Keratinocyte (primary cell): Measurements from ENCODE around the gene ABAT. TPM values are rescaled to one million over a fixed set of nuclear protein-coding genes. Genes with fewer than 3 reads are reported as not detected.

ENCODE experiments used
- DNase-seq: peaks from one replicate; pipeline ENCODE4 v3.0.0-alpha.2; 2011; ENCODE audit warnings: low read depth, missing footprints, low spot score
- FAIRE-seq: peaks from 2 replicates; lab custom pipeline; 2011; peaks lifted over from hg19 to GRCh38; lab: Jason Lieb, UNC
- H2AFZ ChIP-seq: 2 replicates; pipeline ENCODE4 v1.6.0; 2012; ENCODE audit warnings: low read length, control low read depth, inconsistent platforms; ENCODE audit not compliant: control insufficient read depth
- H3K27ac ChIP-seq: 2 replicates; pipeline ENCODE4 v1.5.1; 2011; ENCODE audit warnings: low read length; ENCODE audit not compliant: control insufficient read depth, insufficient read depth
- H3K27me3 ChIP-seq: 3 replicates; pipeline ENCODE4 v1.6.0; 2011; ENCODE audit warnings: low read length; ENCODE audit not compliant: control insufficient read depth, insufficient read depth; ENCODE audit errors: extremely low read depth
- H3K36me3 ChIP-seq, 2 experiments: 2 replicates in 1 of 2; 3 replicates in 1 of 2; pipeline ENCODE4 v1.5.1; 2011; ENCODE audit warnings: low read length in 2 of 2, mild to moderate bottlenecking in 1 of 2; ENCODE audit not compliant: control insufficient read depth in 2 of 2, insufficient read depth in 2 of 2; ENCODE audit errors: extremely low read depth in 1 of 2
- H3K4me1 ChIP-seq: 3 replicates; pipeline ENCODE4 v1.5.1; 2011; ENCODE audit warnings: low read length; ENCODE audit not compliant: control insufficient read depth, insufficient read depth; ENCODE audit errors: extremely low read depth
- H3K4me2 ChIP-seq: 3 replicates; pipeline ENCODE4 v1.6.0; 2011; ENCODE audit warnings: low read depth, low read length; ENCODE audit not compliant: control insufficient read depth, insufficient read depth; ENCODE audit errors: extremely low read depth
- H3K4me3 ChIP-seq, 3 experiments: fragments of 200-600 bp in 1 of 3; sonication (generic) in 1 of 3; 2 replicates in 2 of 3; 3 replicates in 1 of 3; pipeline ENCODE4 v1.5.1; 2011 to 2016; ENCODE audit warnings: low read length in 3 of 3, mild to moderate bottlenecking in 3 of 3, control low read depth in 2 of 3, inconsistent platforms in 1 of 3, low read depth in 1 of 3, mixed read lengths in 1 of 3, mixed run types in 1 of 3, moderate library complexity in 1 of 3; ENCODE audit not compliant: control insufficient read depth in 2 of 3, insufficient read depth in 2 of 3; ENCODE audit errors: extremely low read depth in 1 of 3
- H3K79me2 ChIP-seq: 2 replicates; pipeline ENCODE4 v1.6.0; 2012; ENCODE audit warnings: low read length; ENCODE audit not compliant: control insufficient read depth, insufficient read depth
- H3K9ac ChIP-seq: 3 replicates; pipeline ENCODE4 v1.6.0; 2011; ENCODE audit warnings: low read length; ENCODE audit not compliant: control insufficient read depth, insufficient read depth; ENCODE audit errors: extremely low read depth
- H3K9me1 ChIP-seq: 3 replicates; pipeline ENCODE4 v1.6.0; 2011; ENCODE audit warnings: low read length; ENCODE audit not compliant: control insufficient read depth, insufficient read depth; ENCODE audit errors: extremely low read depth
- H3K9me3 ChIP-seq: 2 replicates; pipeline ENCODE4 v1.5.1; 2012; ENCODE audit warnings: low read depth, low read length; ENCODE audit not compliant: control insufficient read depth
- H4K20me1 ChIP-seq: 3 replicates; pipeline ENCODE4 v1.6.0; 2011; ENCODE audit warnings: low read length; ENCODE audit not compliant: control insufficient read depth, insufficient read depth; ENCODE audit errors: extremely low read depth
- EZH2 ChIP-seq: IDR thresholded peaks from one replicate; pipeline ENCODE4 v1.6.1; 2012; ENCODE audit warnings: inconsistent platforms, mild to moderate bottlenecking, low read length, moderate library complexity
- dilution Hi-C: fragments of 300-500 bp; cut with MboI; formaldehyde crosslinking; loops from one replicate; pipeline ENCODE4 v1.7.0; 2020; ENCODE audit warnings: low sequenced_read_pairs; ENCODE audit not compliant: extremely low pct_ligation_motif_present
- polyA plus RNA-seq, 5 experiments: library from polyadenylated mRNA; depleted of rRNA in 3 of 5; stranded (reverse) in 3 of 5; stranded (forward) in 1 of 5; unstranded in 1 of 5; fragments of >200 nt; gene quantifications; 1 replicate in 1 of 5; 2 replicates in 3 of 5; 3 replicates in 1 of 5; pipeline versions ENCODE4 v1.2.1 to v1.2.3, GENCODE V29; 2011 to 2012; ENCODE audit warnings: missing spikeins in 2 of 5, low read depth in 1 of 5, low replicate concordance in 1 of 5
- TF ChIP-seq, protein P1 (sequence below), 3 experiments: IDR thresholded peaks in 1 of 3; conservative IDR thresholded peaks in 1 of 3; optimal IDR thresholded peaks in 1 of 3; 2 replicates in 2 of 3; 3 replicates in 1 of 3; pipeline versions ENCODE3 to v1.5.1; 2011; ENCODE audit warnings: low read length in 3 of 3, mild to moderate bottlenecking in 3 of 3, moderate library complexity in 2 of 3, control low read depth in 1 of 3, inconsistent platforms in 1 of 3; ENCODE audit not compliant: insufficient read depth in 2 of 3; ENCODE audit errors: extremely low read depth in 1 of 3

Gene ABAT
- polyA plus RNA-seq, 1 donor (not counting 4 experiments of a cell fraction or from before 2014, with no cell fraction given), result 13.7 TPM

DNA sequence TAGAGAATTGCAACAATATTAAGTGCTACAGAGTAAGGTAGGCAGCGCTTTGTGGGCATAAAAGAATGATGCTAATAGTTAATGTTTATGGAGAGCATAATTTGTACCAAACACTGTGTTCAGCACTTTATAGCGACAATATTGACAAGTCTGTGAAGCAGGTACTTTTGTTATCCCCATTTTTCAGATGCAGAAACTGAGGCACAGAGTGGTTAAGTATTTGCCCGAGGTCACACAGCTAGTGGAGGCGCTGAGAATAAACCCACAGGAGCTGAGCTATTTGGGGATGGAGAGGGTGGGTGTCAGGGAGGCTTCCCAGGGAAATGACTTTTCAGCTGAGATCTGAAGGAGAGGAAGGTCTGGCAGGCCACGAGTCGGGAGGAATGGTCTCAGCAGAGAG is 83.6 kb downstream of the ABAT start:
- Histone ChIP-seq H2AFZ (no peak overlapping the region), H3K4me2 (no peak overlapping the region), H3K4me1 (no peaks in the 10 kb centered on the region), H3K36me3 (peaks cover 0 to 6% of the 10 kb centered on the region in 2 experiments), H3K27ac (no peak overlapping the region), H3K9me1 (no peaks in the 10 kb centered on the region), H4K20me1 (no peaks in the 10 kb centered on the region), H3K9ac (no peak overlapping the region), H3K9me3 (no peaks in the 10 kb centered on the region), H3K27me3 (no peaks in the 10 kb centered on the region), H3K79me2 (no peaks in the 10 kb centered on the region), H3K4me3 (no peak overlapping the region)
- dilution Hi-C loops, result no loop called here
- DNase-seq (no peak), FAIRE-seq (no peak)
- TF ChIP-seq EZH2, result no peak
- TF ChIP-seq, protein P1, sequence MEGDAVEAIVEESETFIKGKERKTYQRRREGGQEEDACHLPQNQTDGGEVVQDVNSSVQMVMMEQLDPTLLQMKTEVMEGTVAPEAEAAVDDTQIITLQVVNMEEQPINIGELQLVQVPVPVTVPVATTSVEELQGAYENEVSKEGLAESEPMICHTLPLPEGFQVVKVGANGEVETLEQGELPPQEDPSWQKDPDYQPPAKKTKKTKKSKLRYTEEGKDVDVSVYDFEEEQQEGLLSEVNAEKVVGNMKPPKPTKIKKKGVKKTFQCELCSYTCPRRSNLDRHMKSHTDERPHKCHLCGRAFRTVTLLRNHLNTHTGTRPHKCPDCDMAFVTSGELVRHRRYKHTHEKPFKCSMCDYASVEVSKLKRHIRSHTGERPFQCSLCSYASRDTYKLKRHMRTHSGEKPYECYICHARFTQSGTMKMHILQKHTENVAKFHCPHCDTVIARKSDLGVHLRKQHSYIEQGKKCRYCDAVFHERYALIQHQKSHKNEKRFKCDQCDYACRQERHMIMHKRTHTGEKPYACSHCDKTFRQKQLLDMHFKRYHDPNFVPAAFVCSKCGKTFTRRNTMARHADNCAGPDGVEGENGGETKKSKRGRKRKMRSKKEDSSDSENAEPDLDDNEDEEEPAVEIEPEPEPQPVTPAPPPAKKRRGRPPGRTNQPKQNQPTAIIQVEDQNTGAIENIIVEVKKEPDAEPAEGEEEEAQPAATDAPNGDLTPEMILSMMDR (optimal IDR thresholded peaks at IDR 0.05 in 1 of 3, IDR thresholded peaks at IDR 0.05 in 1 of 3, conservative IDR thresholded peaks at IDR 0.05 in 1 of 3; ENCODE audit: extremely low read depth in 1 of 3, insufficient read depth in 2 of 3, low read length in 3 of 3), result no peak

DNA sequence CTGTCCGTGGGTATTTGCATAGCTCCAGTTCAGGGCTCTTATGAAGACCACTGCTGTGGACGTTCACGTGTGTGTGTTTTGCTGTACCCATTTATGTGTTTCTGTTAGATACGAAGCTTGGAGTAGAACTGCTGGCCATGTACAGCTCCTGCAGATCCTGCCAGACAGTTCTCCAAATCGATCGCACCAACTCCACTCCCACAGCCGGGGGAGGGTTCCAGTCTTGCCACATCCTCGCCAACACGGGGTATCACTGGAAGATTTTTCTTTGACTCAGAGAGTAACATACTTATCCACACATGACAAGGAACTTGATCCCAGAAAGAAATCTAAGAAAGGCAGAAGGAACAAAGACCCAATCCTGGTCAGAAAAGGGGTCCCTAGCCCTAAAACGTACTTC is 85.6 kb downstream of the ABAT start:
- TF ChIP-seq, protein P1 (optimal IDR thresholded peaks at IDR 0.05 in 1 of 3, IDR thresholded peaks at IDR 0.05 in 1 of 3, conservative IDR thresholded peaks at IDR 0.05 in 1 of 3; ENCODE audit: extremely low read depth in 1 of 3, insufficient read depth in 2 of 3, low read length in 3 of 3), result no peak
- no peak for TF ChIP-seq EZH2

More for the DNA sequence above, 85.6 kb downstream of the ABAT start:
- dilution Hi-C loops, result no loop called here
- Histone ChIP-seq H3K79me2 (no peaks in the 10 kb centered on the region), H3K9me3 (no peaks in the 10 kb centered on the region), H3K4me2 (no peak overlapping the region), H3K4me1 (no peaks in the 10 kb centered on the region), H3K27me3 (no peaks in the 10 kb centered on the region), H3K9ac (no peak overlapping the region), H4K20me1 (no peaks in the 10 kb centered on the region), H3K36me3 (peaks cover 0 to 6% of the 10 kb centered on the region in 2 experiments), H3K27ac (no peak overlapping the region), H3K9me1 (no peaks in the 10 kb centered on the region), H3K4me3 (no peak overlapping the region), H2AFZ (no peak overlapping the region)
- DNase-seq (no peak), FAIRE-seq (no peak)
